ENCODE measurements around the gene TRIOBP. TPM values are rescaled to one million over a fixed set of nuclear protein-coding genes. Genes with fewer than 3 reads are reported as not detected.

Gene TRIOBP
- polyA plus RNA-seq, 1 donor (not counting 4 experiments of a cell fraction or from before 2014, with no cell fraction given), result 22.2 TPM

- Histone ChIP-seq H3K27ac (ENCODE audit: control insufficient read depth, insufficient read depth, low read length) (no peak overlapping the region), H3K4me1 (ENCODE audit: control insufficient read depth, extremely low read depth, insufficient read depth, low read length) (peaks cover 13% of the 10 kb centered on the region), H4K20me1 (ENCODE audit: control insufficient read depth, extremely low read depth, insufficient read depth, low read length) (peaks cover 3% of the 10 kb centered on the region), H3K9me1 (ENCODE audit: control insufficient read depth, extremely low read depth, insufficient read depth, low read length) (no peaks in the 10 kb centered on the region), H3K36me3 (ENCODE audit: control insufficient read depth in 2 of 2, extremely low read depth in 1 of 2, insufficient read depth in 2 of 2, low read length in 2 of 2) (peaks cover 4 to 8% of the 10 kb centered on the region in 2 experiments), H3K79me2 (ENCODE audit: control insufficient read depth, insufficient read depth, low read length) (peaks cover 23% of the 10 kb centered on the region), H3K4me2 (ENCODE audit: control insufficient read depth, extremely low read depth, insufficient read depth, low read depth, low read length) (no peak overlapping the region), H3K27me3 (ENCODE audit: control insufficient read depth, extremely low read depth, insufficient read depth, low read length) (no peaks in the 10 kb centered on the region), H3K9me3 (ENCODE audit: control insufficient read depth, low read depth, low read length) (no peaks in the 10 kb centered on the region), H3K4me3 (ENCODE audit: control insufficient read depth in 2 of 3, extremely low read depth in 1 of 3, insufficient read depth in 2 of 3, low read depth in 1 of 3, low read length in 3 of 3) (no peak overlapping the region), H2AFZ (ENCODE audit: control insufficient read depth, low read length) (no peak overlapping the region), H3K9ac (ENCODE audit: control insufficient read depth, extremely low read depth, insufficient read depth, low read length) (no peak overlapping the region)
- dilution Hi-C loops (cut with MboI; ENCODE audit: extremely low pct_ligation_motif_present, low sequenced_read_pairs), result no loop called here
- no peak for TF ChIP-seq EZH2 (IDR thresholded peaks at IDR 0.05; ENCODE audit: low read length)
- TF ChIP-seq, protein P1, sequence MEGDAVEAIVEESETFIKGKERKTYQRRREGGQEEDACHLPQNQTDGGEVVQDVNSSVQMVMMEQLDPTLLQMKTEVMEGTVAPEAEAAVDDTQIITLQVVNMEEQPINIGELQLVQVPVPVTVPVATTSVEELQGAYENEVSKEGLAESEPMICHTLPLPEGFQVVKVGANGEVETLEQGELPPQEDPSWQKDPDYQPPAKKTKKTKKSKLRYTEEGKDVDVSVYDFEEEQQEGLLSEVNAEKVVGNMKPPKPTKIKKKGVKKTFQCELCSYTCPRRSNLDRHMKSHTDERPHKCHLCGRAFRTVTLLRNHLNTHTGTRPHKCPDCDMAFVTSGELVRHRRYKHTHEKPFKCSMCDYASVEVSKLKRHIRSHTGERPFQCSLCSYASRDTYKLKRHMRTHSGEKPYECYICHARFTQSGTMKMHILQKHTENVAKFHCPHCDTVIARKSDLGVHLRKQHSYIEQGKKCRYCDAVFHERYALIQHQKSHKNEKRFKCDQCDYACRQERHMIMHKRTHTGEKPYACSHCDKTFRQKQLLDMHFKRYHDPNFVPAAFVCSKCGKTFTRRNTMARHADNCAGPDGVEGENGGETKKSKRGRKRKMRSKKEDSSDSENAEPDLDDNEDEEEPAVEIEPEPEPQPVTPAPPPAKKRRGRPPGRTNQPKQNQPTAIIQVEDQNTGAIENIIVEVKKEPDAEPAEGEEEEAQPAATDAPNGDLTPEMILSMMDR (optimal IDR thresholded peaks at IDR 0.05 in 1 of 3, IDR thresholded peaks at IDR 0.05 in 1 of 3, conservative IDR thresholded peaks at IDR 0.05 in 1 of 3; ENCODE audit: extremely low read depth in 1 of 3, insufficient read depth in 2 of 3, low read length in 3 of 3), result no peak
- DNase-seq (ENCODE audit: low read depth, low spot score), result no peak
- FAIRE-seq, result no peak
Observed at GRCh38 chr22:37663521-37664140, 33.2 kb upstream of the TRIOBP start.

GRCh38 chr22:37664249-37665101, 32.4 kb upstream of the TRIOBP start:
- DNase-seq (ENCODE audit: low read depth, low spot score), result no peak
- Histone ChIP-seq H3K4me1 (ENCODE audit: control insufficient read depth, extremely low read depth, insufficient read depth, low read length) (peaks cover 10% of the 10 kb centered on the region), H3K9ac (ENCODE audit: control insufficient read depth, extremely low read depth, insufficient read depth, low read length) (no peak overlapping the region), H3K27me3 (ENCODE audit: control insufficient read depth, extremely low read depth, insufficient read depth, low read length) (no peaks in the 10 kb centered on the region), H3K9me1 (ENCODE audit: control insufficient read depth, extremely low read depth, insufficient read depth, low read length) (no peaks in the 10 kb centered on the region), H3K79me2 (ENCODE audit: control insufficient read depth, insufficient read depth, low read length) (peaks cover 19% of the 10 kb centered on the region), H3K9me3 (ENCODE audit: control insufficient read depth, low read depth, low read length) (no peaks in the 10 kb centered on the region), H2AFZ (ENCODE audit: control insufficient read depth, low read length) (no peak overlapping the region), H3K4me3 (ENCODE audit: control insufficient read depth in 2 of 3, extremely low read depth in 1 of 3, insufficient read depth in 2 of 3, low read depth in 1 of 3, low read length in 3 of 3) (no peak overlapping the region), H4K20me1 (ENCODE audit: control insufficient read depth, extremely low read depth, insufficient read depth, low read length) (peaks cover 3% of the 10 kb centered on the region), H3K36me3 (ENCODE audit: control insufficient read depth in 2 of 2, extremely low read depth in 1 of 2, insufficient read depth in 2 of 2, low read length in 2 of 2) (peaks cover 4 to 8% of the 10 kb centered on the region in 2 experiments), H3K27ac (ENCODE audit: control insufficient read depth, insufficient read depth, low read length) (no peak overlapping the region), H3K4me2 (ENCODE audit: control insufficient read depth, extremely low read depth, insufficient read depth, low read depth, low read length) (no peak overlapping the region)
- dilution Hi-C loops (cut with MboI; ENCODE audit: extremely low pct_ligation_motif_present, low sequenced_read_pairs), result no loop called here
- no peak for FAIRE-seq
- TF ChIP-seq, protein P1 (optimal IDR thresholded peaks at IDR 0.05 in 1 of 3, IDR thresholded peaks at IDR 0.05 in 1 of 3, conservative IDR thresholded peaks at IDR 0.05 in 1 of 3; ENCODE audit: extremely low read depth in 1 of 3, insufficient read depth in 2 of 3, low read length in 3 of 3), result no peak
- TF ChIP-seq EZH2 (IDR thresholded peaks at IDR 0.05; ENCODE audit: low read length), result no peak
